GM12878 (cell line): ENCODE measurements around the gene LRWD1. TPM values are rescaled to one million over a fixed set of nuclear protein-coding genes. Genes with fewer than 3 reads are reported as not detected.

ENCODE experiments used
- ATAC-seq: fragments of 200-7000 bp; cut with Tn5 transposase; 3 replicates; pipeline ENCODE4 v1.9.1; 2020; ENCODE audit warnings: mild to moderate bottlenecking, moderate library complexity
- BruUV-seq: library from RNA; stranded (reverse); fragments of 400-500 nt; replicated peaks from 2 replicates; lab custom pipeline; 2021; lab: Mats Ljungman, UMichigan
- CTCF ChIA-PET: fragments of 300-600 bp; sonication (Branson Sonifier 250); formaldehyde crosslinking; extraction: SDS; loops from one replicate; lab custom pipeline; 2021; ENCODE audit warnings: inconsistent platforms; lab: Yijun Ruan, JAX
- POLR2A ChIA-PET: fragments of 350-600 bp; formaldehyde crosslinking; extraction: SDS; loops from one replicate; lab custom pipeline; 2021; ENCODE audit warnings: inconsistent platforms; lab: Charles Lee
- RAD21 ChIA-PET: fragments of 300-600 bp; sonication (Branson Sonifier 250); formaldehyde crosslinking; loops from one replicate; lab custom pipeline; 2023; ENCODE audit warnings: antibody characterized with exemption; ENCODE audit not compliant: unreplicated experiment; lab: Charles Lee
- SMC1A ChIA-PET: fragments of 300-600 bp; sonication (Branson Sonifier 250); formaldehyde crosslinking; loops from one replicate; lab custom pipeline; 2023; ENCODE audit not compliant: unreplicated experiment, uncharacterized antibody; lab: Charles Lee
- DNase-seq: peaks from one replicate; pipeline ENCODE4 v3.0.0-alpha.2; 2011; ENCODE audit warnings: low read depth, low spot score
- FAIRE-seq: peaks from 3 replicates; lab custom pipeline; 2011; peaks lifted over from hg19 to GRCh38; lab: Jason Lieb, UNC
- H2AFZ ChIP-seq: 2 replicates; pipeline ENCODE4 v1.6.0; 2011; ENCODE audit warnings: low read depth, low read length, control low read depth; ENCODE audit not compliant: control insufficient read depth
- H3K27ac ChIP-seq: 2 replicates; pipeline ENCODE4 v1.5.1; 2011; ENCODE audit warnings: control low read depth; ENCODE audit not compliant: control insufficient read depth, insufficient read depth
- H3K27me3 ChIP-seq, 2 experiments: replicated peaks in 1 of 2; 2 replicates each; pipeline versions ENCODE4 v1.6.0 to v1.6.1; 2011; ENCODE audit warnings: low read length in 1 of 2; ENCODE audit not compliant: control insufficient read depth in 2 of 2, insufficient read depth in 2 of 2
- H3K36me3 ChIP-seq, 2 experiments: 2 replicates each; pipeline ENCODE4 v1.5.1; 2011; ENCODE audit warnings: low read length in 1 of 2; ENCODE audit not compliant: control insufficient read depth in 2 of 2, insufficient read depth in 2 of 2
- H3K4me1 ChIP-seq: 2 replicates; pipeline ENCODE4 v1.6.1; 2011; ENCODE audit warnings: mild to moderate bottlenecking, low read length, moderate library complexity, mixed read lengths; ENCODE audit not compliant: control insufficient read depth, insufficient read depth
- H3K4me2 ChIP-seq: 2 replicates; pipeline ENCODE4 v1.6.0; 2011; ENCODE audit warnings: control low read depth; ENCODE audit not compliant: control insufficient read depth, insufficient read depth
- H3K4me3 ChIP-seq: fragments of 200-600 bp; sonication (generic); 2 replicates; pipeline ENCODE4 v1.5.1; 2016
- H3K79me2 ChIP-seq: 2 replicates; pipeline ENCODE4 v1.6.0; 2011; ENCODE audit warnings: low read length; ENCODE audit not compliant: control insufficient read depth, insufficient read depth
- H3K9ac ChIP-seq: 2 replicates; pipeline ENCODE4 v1.8.0; 2011; ENCODE audit warnings: low read length, control low read depth, mixed read lengths; ENCODE audit not compliant: control insufficient read depth, insufficient read depth
- H3K9me3 ChIP-seq: replicated peaks from 3 replicates; pipeline ENCODE4 v1.5.1; 2011; ENCODE audit warnings: mild to moderate bottlenecking, low read length; ENCODE audit not compliant: control insufficient read depth, insufficient read depth
- H4K20me1 ChIP-seq: 2 replicates; pipeline ENCODE4 v1.6.0; 2011; ENCODE audit not compliant: control insufficient read depth, insufficient read depth
- PAX5 ChIP-seq: IDR thresholded peaks from 2 replicates; pipeline ENCODE4 v1.6.1; 2011; ENCODE audit warnings: low read depth, low read length, borderline replicate concordance
- POLR2AphosphoS2 ChIP-seq: IDR thresholded peaks from 2 replicates; pipeline ENCODE4 v1.6.1; 2011; ENCODE audit warnings: low read depth, mild to moderate bottlenecking, low read length, improper control_type of control experiment, moderate library complexity
- WGBS: methylation state at CpG from one replicate; pipeline ENCODE4 v1.1.6; 2016; ENCODE audit warnings: low lambda C conversion rate; ENCODE audit not compliant: insufficient replicate concordance, insufficient coverage; ENCODE audit errors: missing lambda C conversion rate; 5-methylcytosine and 5-hydroxymethylcytosine counted together
- in situ Hi-C: fragments of 300-500 bp; cut with MboI; formaldehyde crosslinking; loops from 9 replicates; pipeline ENCODE4 v1.14.3; 2018; ENCODE audit warnings: mixed read lengths
- intact Hi-C: fragments of 100-400 bp; cut with micrococcal nuclease; formaldehyde crosslinking; loops from one replicate; pipeline ENCODE4 v1.14.2; 2022; ENCODE audit not compliant: unreplicated experiment
- polyA plus RNA-seq, 11 experiments: library from polyadenylated mRNA; depleted of rRNA in 4 of 11; unstranded in 6 of 11; stranded (reverse) in 5 of 11; fragments of >200 nt; fragmentation: Nextera tagmentation in 4 of 11; fragmentation: Illumina TruSeq in 1 of 11; extraction: Ambion mirVana in 4 of 11; extraction: Trizol in 1 of 11; gene quantifications; 1 replicate in 1 of 11; 2 replicates in 10 of 11; pipeline versions ENCODE4 v1.2.1 to v1.2.3, GENCODE V29; 2011 to 2016; ENCODE audit warnings: inconsistent platforms in 2 of 11, missing spikeins in 2 of 11, low read depth in 1 of 11
- total RNA-seq, 4 experiments: library from RNA; depleted of rRNA in 3 of 4; stranded (reverse); fragments of >200 nt in 3 of 4; fragmentation: Illumina TruSeq in 1 of 4; extraction: Trizol in 1 of 4; gene quantifications; 2 replicates each; pipeline versions ENCODE4 v1.2.1 to v1.2.3, GENCODE V29; 2013 to 2021
- TF ChIP-seq, protein P1 (sequence below): fragments of 450-650 bp; IDR thresholded peaks from 2 replicates; pipeline ENCODE4 v1.6.1; 2016; ENCODE audit warnings: mild to moderate bottlenecking

LRWD1 gene
- total and polyA plus RNA-seq, 10 of the 15 experiments (the other 5 are each of a cell fraction or from before 2014, with no cell fraction given), result 0.40 to 64.4 (median 26.1) TPM

DNA sequence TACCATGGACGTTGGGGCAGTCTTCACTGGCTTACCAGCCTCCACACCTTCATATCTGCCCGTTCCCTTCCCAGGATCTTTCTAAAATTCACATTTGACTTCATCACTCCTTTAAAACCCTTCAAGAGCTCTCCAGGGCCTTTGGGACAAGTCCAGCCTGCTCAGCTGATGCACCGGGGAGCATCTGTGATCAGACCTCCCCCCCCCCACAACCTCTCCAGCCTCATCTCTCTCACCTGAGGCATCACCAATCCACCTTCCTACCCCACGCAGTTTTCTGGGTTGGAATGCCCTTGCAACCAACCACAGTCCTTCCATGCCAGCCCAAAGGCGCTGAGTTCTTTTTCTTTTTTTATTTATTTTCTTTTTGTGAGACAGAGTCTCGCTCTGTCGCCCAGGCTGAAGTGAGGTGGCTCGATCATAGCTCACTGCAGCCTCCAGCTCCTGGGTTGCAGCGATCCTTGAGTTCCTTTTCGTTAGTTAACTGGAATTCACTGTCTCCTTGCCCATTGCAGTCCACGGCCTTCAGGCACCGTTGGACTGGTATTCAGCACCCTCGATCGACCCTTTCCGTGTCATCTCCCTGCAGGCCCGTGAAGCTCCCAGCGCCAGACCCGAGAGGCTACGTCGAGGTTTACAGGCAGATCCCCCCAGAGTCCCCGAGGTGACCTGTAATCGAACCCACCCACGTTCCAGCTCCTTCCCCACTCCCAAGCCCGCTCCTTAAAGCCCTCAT is 775 bp upstream of the LRWD1 start:
- WGBS, result 22% methylated on average over 24 of the region's 24 CpGs
- intact Hi-C loops, result no loop called here
- FAIRE-seq, result peak; percentile 35
- H3K27me3 ChIP-seq, result no peaks in the 10 kb centered on the region
- no peak for ATAC-seq
- TF ChIP-seq POLR2AphosphoS2 (no peak), PAX5 (0 out of 2 replicates have a peak, but pooled peaks have one; percentile 1)
- TF ChIP-seq, protein P1, sequence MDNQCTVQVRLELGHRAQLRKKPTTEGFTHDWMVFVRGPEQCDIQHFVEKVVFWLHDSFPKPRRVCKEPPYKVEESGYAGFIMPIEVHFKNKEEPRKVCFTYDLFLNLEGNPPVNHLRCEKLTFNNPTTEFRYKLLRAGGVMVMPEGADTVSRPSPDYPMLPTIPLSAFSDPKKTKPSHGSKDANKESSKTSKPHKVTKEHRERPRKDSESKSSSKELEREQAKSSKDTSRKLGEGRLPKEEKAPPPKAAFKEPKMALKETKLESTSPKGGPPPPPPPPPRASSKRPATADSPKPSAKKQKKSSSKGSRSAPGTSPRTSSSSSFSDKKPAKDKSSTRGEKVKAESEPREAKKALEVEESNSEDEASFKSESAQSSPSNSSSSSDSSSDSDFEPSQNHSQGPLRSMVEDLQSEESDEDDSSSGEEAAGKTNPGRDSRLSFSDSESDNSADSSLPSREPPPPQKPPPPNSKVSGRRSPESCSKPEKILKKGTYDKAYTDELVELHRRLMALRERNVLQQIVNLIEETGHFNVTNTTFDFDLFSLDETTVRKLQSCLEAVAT, result 0 out of 2 replicates have a peak, but pooled peaks have one; percentile 18
- peak overlapping the region; percentile 98 for H3K9ac ChIP-seq
- peak overlapping the region; percentile 93 for H3K4me3 ChIP-seq
- in situ Hi-C loops, result no loop called here
- DNase-seq, result no peak
- ChIA-PET POLR2A (interaction anchor here (0.6 to 2.4 kb wide), 7 partner anchors 19 to 559 kb away, joined by 3 to 9 read pairs (median 4); partner anchors contain the start of gene ORAI2), CTCF (interaction anchor here (1.0 to 7.0 kb wide), 6 partner anchors 13 to 61 kb away, joined by 3 to 94 read pairs (median 11); partner anchors contain the start of gene POLR2J), RAD21 (interaction anchor here (0.6 to 1.6 kb wide), 8 partner anchors 18 to 185 kb away, joined by 3 to 11 read pairs (median 3); no protein-coding TSS in a partner anchor), SMC1A (interaction anchor here (0.8 to 3.2 kb wide), 5 partner anchors 18 to 68 kb away, joined by 3 to 18 read pairs (median 3); partner anchors contain the start of gene PRKRIP1)
- no peaks in the 10 kb centered on the region for H3K9me3 ChIP-seq
- H3K27ac ChIP-seq, result peak overlapping the region; percentile 89
- peak overlapping the region; percentile 99 for H2AFZ ChIP-seq
- BruUV-seq, result TSS peak; percentile 64
- peak overlapping the region; percentile 92 for H3K4me2 ChIP-seq
- H4K20me1 ChIP-seq, result no peaks in the 10 kb centered on the region
- peaks cover 5 to 11% of the 10 kb centered on the region in 2 experiments; a peak in 3 of 4 replicates for H3K36me3 ChIP-seq
- peaks cover 15% of the 10 kb centered on the region for H3K4me1 ChIP-seq
- H3K79me2 ChIP-seq, result peaks cover 33% of the 10 kb centered on the region
